ENCODE results near the gene RICTOR. TPM values are rescaled to one million over a fixed set of nuclear protein-coding genes. Genes with fewer than 3 reads are reported as not detected.

RICTOR gene
- total RNA-seq, 6 donors from 2014 or later, result 30.4 to 88.8 (median 38.1) TPM

DNA sequence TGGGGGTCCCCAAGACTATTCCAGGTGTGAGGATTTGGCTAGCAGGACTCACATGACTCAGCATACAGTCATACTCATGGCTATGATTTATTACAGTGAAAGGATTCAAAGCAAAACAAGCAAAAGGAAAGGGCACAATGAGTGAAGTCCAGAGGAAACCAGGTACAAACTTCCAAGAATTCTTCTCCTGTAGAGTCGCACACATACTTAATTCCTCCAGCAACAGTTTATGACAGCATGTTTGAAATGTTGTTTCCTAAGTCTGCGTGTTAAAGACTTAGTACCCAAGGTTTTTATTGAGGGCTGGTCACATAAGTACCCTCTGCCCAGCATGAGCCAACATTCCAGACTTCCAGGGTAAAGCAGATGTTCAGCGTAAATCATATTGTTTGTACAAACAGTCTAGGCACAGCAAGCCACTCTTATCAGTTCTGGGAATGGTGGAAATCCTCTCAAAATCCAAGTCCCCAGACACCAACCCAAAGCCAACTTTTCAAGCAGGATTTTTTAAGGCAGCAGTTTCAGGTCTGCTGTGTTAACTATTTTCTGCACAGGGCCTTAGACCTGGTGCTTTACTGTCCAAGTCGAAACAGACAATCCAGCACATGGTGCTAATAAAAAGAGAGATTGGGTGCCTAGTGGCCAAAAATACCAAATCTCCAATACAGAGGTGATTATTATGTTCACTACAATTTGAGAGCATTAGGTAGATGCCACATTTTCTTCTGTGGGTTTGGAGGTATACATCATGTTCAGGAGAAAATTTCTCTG is 18.6 kb upstream of the RICTOR start:
- ATAC-seq (ENCODE audit: low FRiP score in 2 of 2) (no peak), DNase-seq (no peak)
- H3K27me3 ChIP-seq, result no peaks in the 10 kb centered on the region
- TF ChIP-seq EP300 (IDR thresholded peaks at IDR 0.05), result no peak
- TF ChIP-seq, protein P1, sequence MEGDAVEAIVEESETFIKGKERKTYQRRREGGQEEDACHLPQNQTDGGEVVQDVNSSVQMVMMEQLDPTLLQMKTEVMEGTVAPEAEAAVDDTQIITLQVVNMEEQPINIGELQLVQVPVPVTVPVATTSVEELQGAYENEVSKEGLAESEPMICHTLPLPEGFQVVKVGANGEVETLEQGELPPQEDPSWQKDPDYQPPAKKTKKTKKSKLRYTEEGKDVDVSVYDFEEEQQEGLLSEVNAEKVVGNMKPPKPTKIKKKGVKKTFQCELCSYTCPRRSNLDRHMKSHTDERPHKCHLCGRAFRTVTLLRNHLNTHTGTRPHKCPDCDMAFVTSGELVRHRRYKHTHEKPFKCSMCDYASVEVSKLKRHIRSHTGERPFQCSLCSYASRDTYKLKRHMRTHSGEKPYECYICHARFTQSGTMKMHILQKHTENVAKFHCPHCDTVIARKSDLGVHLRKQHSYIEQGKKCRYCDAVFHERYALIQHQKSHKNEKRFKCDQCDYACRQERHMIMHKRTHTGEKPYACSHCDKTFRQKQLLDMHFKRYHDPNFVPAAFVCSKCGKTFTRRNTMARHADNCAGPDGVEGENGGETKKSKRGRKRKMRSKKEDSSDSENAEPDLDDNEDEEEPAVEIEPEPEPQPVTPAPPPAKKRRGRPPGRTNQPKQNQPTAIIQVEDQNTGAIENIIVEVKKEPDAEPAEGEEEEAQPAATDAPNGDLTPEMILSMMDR (IDR thresholded peaks at IDR 0.05), result no peak
- no peak for TF ChIP-seq POLR2A (IDR thresholded peaks at IDR 0.05)
- TF ChIP-seq POLR2AphosphoS5 (IDR thresholded peaks at IDR 0.05), result no peak
- WGBS, 2 donors, result 50 to 64% methylated on average over 4 of the region's 4 CpGs
- no peaks in the 10 kb centered on the region for H3K9me3 ChIP-seq
- no peak overlapping the region for H3K4me3 ChIP-seq
- no peaks in the 10 kb centered on the region for H3K4me1 ChIP-seq
- H3K36me3 ChIP-seq, result no peaks in the 10 kb centered on the region
- no peak overlapping the region for H3K27ac ChIP-seq

DNA sequence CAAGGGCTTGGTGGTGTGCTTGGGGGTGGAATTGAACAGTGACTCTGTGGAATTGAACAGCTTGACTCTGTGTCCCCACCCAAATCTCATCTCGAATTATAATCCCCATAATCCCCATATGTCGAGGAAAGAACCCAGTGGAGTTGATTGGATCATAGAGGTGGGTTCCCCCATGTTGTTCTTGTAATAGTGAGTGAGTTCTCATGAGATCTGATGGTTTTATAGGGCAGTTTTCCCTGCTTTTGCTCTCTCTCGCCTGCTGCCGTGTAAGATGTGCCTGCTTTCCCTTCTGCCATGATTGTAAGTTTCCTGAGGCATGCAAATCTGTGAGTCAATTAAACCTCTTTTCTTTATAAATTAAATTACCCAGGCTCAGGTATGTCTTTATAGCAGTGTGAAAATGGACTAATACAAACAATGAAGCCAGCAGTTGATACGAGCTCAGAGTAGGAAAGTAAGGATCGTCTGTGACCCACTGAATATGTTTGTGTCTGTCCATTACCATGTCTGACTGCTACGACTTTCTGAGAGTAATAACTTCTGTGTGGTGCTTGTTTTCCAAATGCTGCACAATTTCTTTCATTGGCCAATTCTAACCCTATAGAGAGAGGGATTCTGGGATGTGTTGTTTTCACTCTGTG is 17.9 kb upstream of the RICTOR start:
- Histone ChIP-seq H3K9me3 (no peaks in the 10 kb centered on the region), H3K27me3 (no peaks in the 10 kb centered on the region), H3K4me1 (no peaks in the 10 kb centered on the region), H3K27ac (no peak overlapping the region), H3K4me3 (no peak overlapping the region), H3K36me3 (no peaks in the 10 kb centered on the region)
- TF ChIP-seq POLR2A (IDR thresholded peaks at IDR 0.05) (no peak), POLR2AphosphoS5 (IDR thresholded peaks at IDR 0.05) (no peak), EP300 (IDR thresholded peaks at IDR 0.05) (no peak)
- TF ChIP-seq, protein P1 (IDR thresholded peaks at IDR 0.05), result no peak
- no peak for ATAC-seq (ENCODE audit: low FRiP score in 2 of 2)
- WGBS, 2 donors, result 84 to 89% methylated on average over 7 of the region's 7 CpGs
- no peak for DNase-seq

DNA sequence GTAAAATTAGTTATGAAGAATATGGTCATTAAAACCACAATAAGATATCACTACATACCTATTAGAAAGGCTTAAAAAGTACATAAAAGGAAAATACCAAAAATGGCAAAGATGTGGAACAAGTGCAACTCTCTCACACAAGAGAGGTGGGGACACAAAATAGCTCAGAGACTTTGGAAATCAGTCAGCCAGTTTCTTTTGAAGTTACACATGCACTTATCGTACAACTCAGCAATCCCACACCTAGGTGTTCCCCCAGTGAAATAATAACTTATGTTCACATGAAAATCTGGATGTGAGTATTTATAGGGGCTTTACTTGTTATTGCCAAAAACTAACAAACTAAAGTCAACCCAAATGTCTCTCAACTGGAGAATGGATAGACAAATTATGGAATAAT is 9.8 kb upstream of the RICTOR start:
- no peak for ATAC-seq (ENCODE audit: low FRiP score in 2 of 2)
- Histone ChIP-seq H3K36me3 (no peaks in the 10 kb centered on the region), H3K27me3 (no peaks in the 10 kb centered on the region), H3K27ac (no peak overlapping the region), H3K4me3 (no peak overlapping the region), H3K9me3 (no peaks in the 10 kb centered on the region), H3K4me1 (no peaks in the 10 kb centered on the region)
- TF ChIP-seq POLR2A (IDR thresholded peaks at IDR 0.05) (no peak), POLR2AphosphoS5 (IDR thresholded peaks at IDR 0.05) (no peak), EP300 (IDR thresholded peaks at IDR 0.05) (no peak)
- TF ChIP-seq, protein P1 (IDR thresholded peaks at IDR 0.05), result no peak
- no peak for DNase-seq
- WGBS, 2 donors, result 82 to 94% methylated on average over 1 of the region's 1 CpG

DNA sequence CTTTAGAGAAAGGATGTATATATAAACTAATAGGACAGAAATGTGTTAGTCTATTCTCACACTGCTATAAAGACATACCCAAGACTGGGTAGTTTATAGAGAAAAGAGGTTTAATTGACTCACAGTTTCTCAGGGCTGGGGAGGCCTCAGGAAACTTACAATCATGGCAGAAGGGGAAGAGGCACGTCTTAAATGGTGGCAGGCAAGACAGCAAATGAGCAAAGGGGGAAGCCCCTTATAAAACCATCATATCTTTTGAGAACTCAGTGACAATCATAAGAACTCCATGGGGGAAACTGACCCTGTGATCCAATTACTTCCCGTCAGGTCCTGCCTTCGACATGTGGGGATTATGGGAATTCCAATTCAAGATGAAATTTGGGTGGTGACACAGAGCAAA is 8.8 kb upstream of the RICTOR start:
- no peak for DNase-seq
- H3K27me3 ChIP-seq, result no peaks in the 10 kb centered on the region
- no peaks in the 10 kb centered on the region for H3K36me3 ChIP-seq
- H3K4me1 ChIP-seq, result no peaks in the 10 kb centered on the region
- H3K27ac ChIP-seq, result no peak overlapping the region
- no peak overlapping the region for H3K4me3 ChIP-seq
- ATAC-seq (ENCODE audit: low FRiP score in 2 of 2), result no peak
- 87 to 95% methylated on average over 3 of the region's 3 CpGs for WGBS, 2 donors
- H3K9me3 ChIP-seq, result no peaks in the 10 kb centered on the region
- TF ChIP-seq POLR2AphosphoS5 (IDR thresholded peaks at IDR 0.05), result no peak
- TF ChIP-seq POLR2A (IDR thresholded peaks at IDR 0.05), result no peak
- TF ChIP-seq EP300 (IDR thresholded peaks at IDR 0.05), result no peak
- TF ChIP-seq, protein P1 (IDR thresholded peaks at IDR 0.05), result no peak
